Skin epidermis (tissue), 12 donors: ENCODE measurements around the gene ATP8B1.
"Not testable (repeated sequence)": the region's sequence is repeated elsewhere in the genome, so short reads cannot be mapped to it uniquely, and the experiment has no call there.

Experiments used
- H3K27ac ChIP-seq, 21 experiments: fragments of 200-600 bp; sonication (generic) in 11 of 21; one replicate each; pipeline ENCODE4 v1.5.0; 2020; ENCODE audit warnings: mild to moderate bottlenecking in 3 of 21, inconsistent platforms in 2 of 21, moderate library complexity in 2 of 21
- H3K4me3 ChIP-seq, 7 experiments: fragments of 200-600 bp; sonication (generic) in 2 of 7; one replicate each; pipeline ENCODE4 v1.5.0; 2020; ENCODE audit warnings: inconsistent platforms in 2 of 7, mild to moderate bottlenecking in 2 of 7, moderate library complexity in 1 of 7

The ATP8B1 gene

GRCh38 chr18:57691363-57691762 lies 111.8 kb downstream of the ATP8B1 start:
- Histone ChIP-seq H3K27ac (no peak overlapping the region), H3K4me3 (no peak overlapping the region)

- H3K27ac ChIP-seq: no peak overlapping the region
- H3K4me3 ChIP-seq: no peak overlapping the region
Measured at GRCh38 chr18:57687970-57688369, 115.1 kb downstream of the ATP8B1 start.

DNA sequence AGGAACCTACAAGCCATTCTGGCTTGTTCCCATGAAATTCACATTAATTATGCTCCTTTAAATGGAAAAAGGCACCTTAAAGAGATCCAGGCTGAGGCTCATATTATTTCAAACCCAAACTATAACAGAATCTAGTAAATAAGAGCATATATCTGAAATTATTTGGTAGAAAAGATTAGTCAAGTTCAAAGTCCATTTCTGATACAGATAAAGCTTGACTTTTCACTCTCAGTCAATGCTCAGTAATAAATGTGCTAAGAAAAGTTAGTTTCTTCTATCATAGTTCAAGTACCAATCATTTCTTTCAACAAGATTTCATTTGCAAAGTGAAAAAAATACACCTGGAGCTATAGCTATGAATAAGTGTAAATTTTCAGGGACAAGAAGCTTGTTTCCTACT lies 119.6 kb downstream of the ATP8B1 start:
- H3K27ac ChIP-seq: no peak overlapping the region

GRCh38 chr18:57677262-57678211 lies 125.6 kb downstream of the ATP8B1 start:
- no peak overlapping the region for H3K27ac ChIP-seq
- H3K4me3 ChIP-seq: no peak overlapping the region

More for the DNA sequence above, 119.6 kb downstream of the ATP8B1 start:
- H3K4me3 ChIP-seq: no peak overlapping the region

GRCh38 chr18:57674891-57675290 lies 128.2 kb downstream of the ATP8B1 start:
- H3K27ac ChIP-seq: no peak overlapping the region
- no peak overlapping the region for H3K4me3 ChIP-seq

DNA sequence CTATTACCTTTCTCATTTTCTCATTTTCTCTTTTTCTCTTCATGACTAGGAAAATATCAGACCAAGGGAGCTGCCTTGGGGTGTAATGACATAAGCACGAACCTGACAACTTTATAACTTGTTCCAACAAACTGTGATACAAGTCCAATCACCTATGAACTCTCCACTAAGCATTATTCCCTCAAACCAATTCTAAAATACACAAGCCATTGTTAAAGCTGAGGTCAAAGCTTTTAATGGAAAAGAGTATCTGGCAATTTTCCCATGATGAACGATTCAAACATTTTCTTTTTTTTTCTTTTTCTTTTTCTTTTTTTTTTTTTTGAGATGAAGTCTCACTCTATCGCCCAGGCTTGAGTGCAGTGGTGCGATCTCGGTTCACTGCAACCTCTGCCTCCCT lies 133.1 kb downstream of the ATP8B1 start:
- Histone ChIP-seq H3K27ac (no peak overlapping the region), H3K4me3 (no peak overlapping the region)

- Histone ChIP-seq H3K4me3 (no peak overlapping the region), H3K27ac (no peak overlapping the region)
Measured at GRCh38 chr18:57668021-57668420, 135.1 kb downstream of the ATP8B1 start.

DNA sequence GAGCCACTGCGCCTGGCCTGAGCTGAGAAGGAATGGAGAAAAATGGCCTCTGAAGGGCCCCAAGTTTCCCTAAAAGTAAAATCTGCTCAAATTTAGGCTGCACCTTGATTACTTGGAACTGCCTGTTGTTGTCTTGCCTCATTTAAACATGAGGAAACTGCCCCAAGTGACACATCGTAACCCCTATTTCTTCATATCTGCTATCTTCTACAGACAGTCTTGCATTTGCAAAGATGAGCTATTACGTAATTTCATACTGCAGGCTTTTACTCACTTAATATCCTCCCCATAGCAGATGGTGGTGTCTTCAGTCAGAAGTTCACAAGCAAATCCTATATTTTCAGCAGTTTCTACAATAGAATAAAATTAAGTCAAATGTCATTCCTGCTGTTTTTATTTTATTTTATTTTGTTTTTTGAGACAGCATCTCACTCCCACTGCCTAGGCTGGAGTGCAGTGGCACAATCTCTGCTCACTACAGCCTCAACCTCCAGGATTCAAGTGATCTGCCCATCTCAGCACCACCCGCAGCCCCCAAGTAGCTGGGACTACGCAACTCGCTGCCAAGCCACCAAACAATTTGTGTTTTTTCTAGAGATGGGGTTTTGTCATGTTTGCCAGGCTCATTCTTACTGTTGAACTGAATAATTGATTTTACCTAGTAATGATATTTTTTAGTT lies 136.2 kb downstream of the ATP8B1 start:
- Histone ChIP-seq H3K4me3 (no peak overlapping the region), H3K27ac (peak overlapping the region in 4 of 21 experiments; percentile 25 to 61 (median 41))

- H3K4me3 ChIP-seq: no peak overlapping the region
- H3K27ac ChIP-seq: no peak overlapping the region
Measured at GRCh38 chr18:57664568-57665165, 138.4 kb downstream of the ATP8B1 start.

GRCh38 chr18:57660961-57661360 lies 142.2 kb downstream of the ATP8B1 start:
- Histone ChIP-seq H3K27ac (no peak overlapping the region), H3K4me3 (no peak overlapping the region)

GRCh38 chr18:57659460-57660102 lies 143.5 kb downstream of the ATP8B1 start:
- Histone ChIP-seq H3K4me3 (no peak overlapping the region), H3K27ac (no peak overlapping the region)

- peak overlapping the region in 5 of 21 experiments; percentile 15 to 57 (median 43) for H3K27ac ChIP-seq
- no peak overlapping the region for H3K4me3 ChIP-seq
Measured at GRCh38 chr18:57657542-57657941, 145.6 kb downstream of the ATP8B1 start.

DNA sequence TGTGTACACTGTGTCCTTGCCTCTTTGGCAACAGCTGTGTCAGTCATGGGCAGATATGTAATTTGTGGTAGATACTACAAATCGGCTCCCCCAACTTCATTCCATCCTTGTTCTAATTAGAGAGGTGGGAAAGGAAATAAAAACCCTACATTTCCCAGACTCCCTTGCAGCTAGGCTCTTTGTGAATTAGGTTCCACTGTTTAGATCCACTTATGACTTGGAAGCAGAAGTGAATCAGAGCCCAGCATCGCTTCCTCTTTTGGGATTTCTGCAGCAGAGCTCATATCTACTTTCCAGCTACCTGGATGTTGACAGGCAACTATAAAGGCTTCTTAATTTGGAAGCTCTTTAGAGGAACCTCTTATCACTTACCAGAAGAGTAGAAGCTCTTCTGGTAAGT lies 147.4 kb downstream of the ATP8B1 start:
- H3K4me3 ChIP-seq: no peak overlapping the region

DNA sequence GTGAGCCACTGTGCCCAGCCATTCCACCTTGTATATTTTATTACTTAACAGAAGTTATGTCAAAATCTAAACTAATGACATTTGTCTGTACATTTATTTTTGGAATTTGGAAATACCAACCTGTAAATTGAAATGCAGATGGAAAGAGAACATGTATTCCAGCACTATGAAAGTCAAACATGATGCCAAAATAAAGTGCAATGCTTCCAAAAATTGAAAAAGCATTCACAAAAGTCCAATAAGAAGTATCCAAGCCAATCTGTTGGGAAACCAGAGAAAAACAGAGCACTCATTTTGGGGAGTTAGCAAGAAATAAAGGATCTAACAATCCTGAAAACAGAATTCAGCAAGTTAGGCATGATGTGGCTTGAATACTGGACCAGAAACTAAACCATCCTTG lies 151.2 kb downstream of the ATP8B1 start:
- Histone ChIP-seq H3K4me3 (no peak overlapping the region), H3K27ac (no peak overlapping the region)

More for the DNA sequence above, 147.4 kb downstream of the ATP8B1 start:
- no peak overlapping the region for H3K27ac ChIP-seq

GRCh38 chr18:57649556-57650500 lies 153.3 kb downstream of the ATP8B1 start:
- peak overlapping the region in 12 of 21 experiments; percentile 7 to 62 (median 32) for H3K27ac ChIP-seq
- H3K4me3 ChIP-seq: no peak overlapping the region

- Histone ChIP-seq H3K4me3 (no peak overlapping the region), H3K27ac (no peak overlapping the region)
Measured at GRCh38 chr18:57648414-57648813, 154.7 kb downstream of the ATP8B1 start.

DNA sequence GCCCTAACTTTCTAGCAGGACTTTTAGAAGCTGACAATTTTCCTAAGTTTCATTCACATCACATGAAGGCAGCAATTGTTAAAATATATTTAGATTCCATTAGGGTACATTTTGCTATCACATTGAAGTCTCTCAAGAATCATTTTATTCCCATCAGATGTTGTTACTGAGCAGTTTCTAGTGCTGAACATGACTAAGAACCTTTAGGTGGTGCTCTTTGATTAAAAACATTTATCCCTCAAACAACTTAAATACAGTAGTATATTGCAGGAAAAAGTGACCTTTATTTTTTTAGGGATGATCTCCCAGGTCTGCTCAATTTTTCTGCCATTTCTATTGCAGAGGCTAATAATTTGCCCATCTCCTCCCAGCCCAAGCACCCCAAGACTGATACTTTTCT lies 158.6 kb downstream of the ATP8B1 start:
- Histone ChIP-seq H3K27ac (no peak overlapping the region), H3K4me3 (no peak overlapping the region)

- not testable (repeated sequence) for H3K27ac ChIP-seq, H3K4me3 ChIP-seq
Measured at GRCh38 chr18:57643726-57644125, 159.4 kb downstream of the ATP8B1 start.

- H3K27ac ChIP-seq, H3K4me3 ChIP-seq: not testable (repeated sequence)
Measured at GRCh38 chr18:57642462-57642861, 160.7 kb downstream of the ATP8B1 start.
